GM18526 (cell line): ENCODE measurements around the gene LRMDA.

Source experiments
- POLR2A ChIP-seq: IDR thresholded peaks from 3 replicates; pipeline ENCODE4 v1.6.1; 2011; ENCODE audit not compliant: insufficient read length; ENCODE audit errors: extremely low read depth

Gene LRMDA

GRCh38 chr10:76041551-76041950 is 610.1 kb downstream of the LRMDA start:
- TF ChIP-seq POLR2A = no peak

DNA sequence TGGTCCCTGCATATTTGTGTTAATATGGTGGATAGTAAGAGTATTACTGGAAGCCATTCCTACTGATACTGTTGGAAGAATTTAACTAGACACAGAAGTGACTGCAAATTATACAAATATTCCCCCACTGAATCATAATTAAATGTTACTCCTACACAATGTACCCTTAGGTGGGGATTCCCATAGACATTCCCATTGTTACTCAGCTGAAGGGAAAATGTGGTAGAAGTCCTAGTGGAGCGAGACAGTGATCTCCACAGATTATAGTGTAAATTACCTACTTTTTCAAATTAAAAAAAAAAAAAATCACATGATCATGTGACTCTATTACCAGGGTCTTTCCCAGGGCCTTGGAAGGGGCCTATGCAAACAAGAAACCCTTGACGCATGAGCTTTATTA is 611.8 kb downstream of the LRMDA start:
- no peak for TF ChIP-seq POLR2A

DNA sequence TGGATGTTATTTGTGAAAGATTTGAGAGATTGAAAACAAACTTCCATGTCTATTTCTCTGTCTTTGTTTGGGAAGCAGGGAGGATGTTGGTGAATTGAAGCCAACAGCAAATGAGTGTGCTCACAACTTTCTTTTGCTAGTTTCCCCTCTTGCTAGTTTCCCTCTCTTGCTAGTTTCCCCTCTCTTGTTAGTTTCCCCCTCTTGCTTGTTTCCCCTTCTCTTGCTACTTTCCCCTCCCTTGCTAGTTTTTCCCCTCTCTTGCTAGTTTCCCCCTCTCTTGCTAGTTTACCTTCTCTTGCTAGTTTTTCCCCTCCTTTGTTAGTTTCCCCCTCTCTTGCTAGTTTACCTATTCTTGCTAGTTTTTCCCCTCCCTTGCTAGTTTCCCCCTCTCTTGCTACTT is 613.3 kb downstream of the LRMDA start:
- no peak for TF ChIP-seq POLR2A

- TF ChIP-seq POLR2A = no peak
Observed at GRCh38 chr10:76045174-76045573, 613.8 kb downstream of the LRMDA start.

- TF ChIP-seq POLR2A = no peak
Observed at GRCh38 chr10:76047521-76047920, 616.1 kb downstream of the LRMDA start.

- TF ChIP-seq POLR2A = no peak
Observed at GRCh38 chr10:76049581-76050290, 618.3 kb downstream of the LRMDA start.

GRCh38 chr10:76050291-76050625 is 618.8 kb downstream of the LRMDA start:
- TF ChIP-seq POLR2A = no peak

DNA sequence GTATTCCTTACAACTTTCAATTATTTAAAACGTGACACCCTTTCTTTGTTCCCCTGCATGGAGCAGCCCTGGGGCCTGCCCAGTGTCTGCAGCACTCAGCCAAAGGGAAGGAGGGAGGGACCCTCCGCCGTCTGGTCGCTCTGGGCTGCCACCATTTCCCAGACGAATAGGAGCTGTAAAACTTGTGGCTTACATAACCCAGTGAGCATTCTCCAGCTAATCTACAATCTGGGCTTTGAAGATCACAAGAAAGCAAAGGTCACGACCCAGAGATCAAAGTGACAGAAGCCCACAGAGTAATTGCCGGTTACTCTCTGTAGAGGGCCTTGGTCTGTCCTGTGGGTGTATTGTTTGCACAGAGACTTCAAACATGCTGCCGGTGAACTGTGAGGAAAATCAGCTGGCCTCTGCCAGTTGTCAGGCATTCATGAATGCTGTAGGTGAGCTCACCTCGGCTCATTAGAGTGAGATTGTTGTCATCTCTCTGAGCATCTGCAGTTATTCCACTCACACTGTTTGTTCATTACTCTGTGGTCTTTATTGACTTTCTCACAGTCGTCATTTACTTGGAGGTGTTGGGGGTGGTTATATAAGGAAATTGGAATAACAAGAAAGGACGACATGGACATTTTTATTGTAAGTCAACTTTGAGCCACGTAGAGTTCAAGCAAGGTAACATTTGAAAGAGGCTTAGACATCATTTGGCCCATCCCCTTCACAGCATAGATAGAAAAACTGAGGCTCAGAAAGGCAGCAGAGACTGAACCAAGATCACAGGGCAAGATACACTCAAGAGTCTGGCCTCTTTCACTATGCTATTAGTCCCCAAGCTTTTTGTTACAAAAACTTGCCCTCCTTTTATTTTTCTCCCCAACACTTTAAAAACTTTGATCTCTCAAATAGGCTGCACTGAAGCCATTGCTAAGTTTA is 619.8 kb downstream of the LRMDA start:
- TF ChIP-seq POLR2A = no peak

DNA sequence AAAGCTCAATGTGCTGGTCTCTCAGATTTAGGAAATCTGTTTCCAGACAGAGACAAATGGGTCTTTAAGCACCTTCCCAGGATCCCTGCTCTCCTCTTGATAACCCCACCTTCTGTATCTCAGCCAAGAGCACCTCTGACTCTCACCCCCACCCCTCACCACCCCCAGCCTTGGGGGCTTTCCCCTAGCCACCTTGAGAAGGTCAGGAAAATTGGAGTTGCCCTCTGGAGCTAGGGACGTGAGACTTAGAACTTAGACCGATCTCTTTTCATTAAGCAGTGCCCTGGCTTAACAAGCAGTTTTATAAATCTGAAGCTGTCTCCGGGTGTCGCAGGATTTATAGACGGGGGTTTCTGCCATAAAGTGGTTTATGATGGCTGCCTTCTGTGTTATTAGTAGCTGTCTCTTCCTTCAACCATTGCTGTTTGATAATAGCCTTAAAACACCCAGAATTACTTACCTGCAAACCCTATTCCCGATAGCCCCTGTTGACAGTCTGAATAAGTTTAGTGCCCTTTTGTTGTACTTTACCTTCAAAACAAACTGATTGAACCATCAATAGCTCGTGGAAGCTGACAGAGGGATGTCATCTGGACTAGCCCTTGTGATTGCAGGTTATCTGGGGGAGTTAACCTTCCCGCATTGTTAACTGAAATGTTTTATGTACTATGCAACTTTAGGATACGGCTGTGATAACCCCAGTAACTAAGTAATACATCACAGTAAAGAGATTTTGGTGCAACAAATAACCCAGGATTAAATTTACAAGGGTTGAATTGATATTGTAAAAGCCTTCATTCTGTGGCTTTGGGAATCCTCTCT is 621.5 kb downstream of the LRMDA start:
- no peak for TF ChIP-seq POLR2A

DNA sequence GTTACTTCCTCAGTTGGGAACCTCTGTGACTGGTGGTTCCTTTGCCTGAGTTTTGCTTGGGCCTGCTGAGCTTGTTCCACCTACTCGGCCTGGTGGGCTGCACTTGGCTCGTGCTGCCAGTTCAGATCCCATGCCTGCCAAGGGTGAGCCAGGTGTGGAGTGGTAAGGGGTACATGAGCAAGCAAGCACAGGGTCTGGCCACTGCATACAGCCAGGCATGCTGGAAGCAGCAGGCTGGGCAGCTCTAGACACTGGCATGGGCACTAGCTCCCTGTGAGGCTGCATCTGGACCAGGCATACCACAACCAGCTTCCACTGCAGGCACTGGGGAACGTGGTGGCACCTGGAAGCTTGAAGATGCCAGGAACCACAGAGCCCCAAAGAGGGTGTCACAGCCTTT is 624.0 kb downstream of the LRMDA start:
- TF ChIP-seq POLR2A = no peak

DNA sequence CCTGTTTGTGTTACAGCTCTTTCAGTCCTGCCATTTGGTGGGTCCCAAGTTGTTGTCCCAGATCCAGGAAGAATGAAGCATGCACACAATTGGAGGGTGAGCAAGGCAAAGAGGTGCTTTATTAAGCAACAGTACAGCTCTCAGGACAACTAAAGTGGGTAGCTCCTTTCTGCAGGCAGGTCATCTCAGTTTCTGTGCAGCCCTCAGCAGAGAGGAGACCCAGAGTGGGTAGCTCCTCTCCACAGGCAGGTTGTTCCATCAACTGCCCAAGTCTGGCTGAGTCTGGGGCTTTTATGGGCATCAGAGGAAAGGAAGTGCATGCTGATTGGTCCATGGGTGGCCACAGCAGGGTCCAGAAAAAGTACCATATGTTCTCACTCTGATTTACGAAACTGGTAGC is 624.5 kb downstream of the LRMDA start:
- TF ChIP-seq POLR2A = no peak

DNA sequence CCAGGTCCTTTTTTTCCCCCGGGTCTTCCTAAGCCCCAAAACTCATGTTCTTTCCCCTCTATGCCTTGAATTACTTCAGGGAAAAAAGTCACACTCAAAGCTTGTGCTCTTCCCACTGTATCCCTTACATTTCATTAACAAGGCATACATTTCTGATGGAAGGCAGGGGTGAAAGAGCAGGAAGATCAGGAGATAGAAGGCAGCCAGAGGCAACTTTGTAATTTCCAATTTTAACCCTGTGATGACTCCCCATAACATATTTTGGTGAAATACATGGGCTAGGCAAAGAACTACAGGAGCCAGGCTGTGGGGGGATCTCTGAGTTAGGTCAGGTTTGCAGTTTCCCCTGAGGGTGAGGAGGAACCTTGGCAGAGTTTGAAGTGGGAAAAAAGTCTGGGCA is 635.0 kb downstream of the LRMDA start:
- TF ChIP-seq POLR2A = no peak

DNA sequence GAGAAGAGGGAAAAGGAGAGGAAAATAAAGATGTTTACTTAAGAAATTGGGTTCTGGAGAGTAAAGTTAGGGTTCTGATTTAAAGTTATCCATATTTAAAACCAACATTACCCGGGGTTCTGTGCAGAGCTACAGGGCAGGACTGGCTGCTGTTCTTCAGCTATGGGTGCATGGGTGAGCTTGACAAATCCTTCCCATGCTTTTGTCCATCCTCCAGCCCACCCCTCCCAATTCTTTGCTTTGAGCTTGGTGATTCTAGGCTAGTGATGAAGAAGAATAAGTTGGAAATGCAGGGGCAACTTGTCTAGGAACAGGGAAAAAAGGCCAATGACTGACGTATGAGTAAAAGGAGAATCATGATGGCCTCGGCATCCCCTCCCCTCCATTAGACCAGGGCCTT is 636.0 kb downstream of the LRMDA start:
- no peak for TF ChIP-seq POLR2A

DNA sequence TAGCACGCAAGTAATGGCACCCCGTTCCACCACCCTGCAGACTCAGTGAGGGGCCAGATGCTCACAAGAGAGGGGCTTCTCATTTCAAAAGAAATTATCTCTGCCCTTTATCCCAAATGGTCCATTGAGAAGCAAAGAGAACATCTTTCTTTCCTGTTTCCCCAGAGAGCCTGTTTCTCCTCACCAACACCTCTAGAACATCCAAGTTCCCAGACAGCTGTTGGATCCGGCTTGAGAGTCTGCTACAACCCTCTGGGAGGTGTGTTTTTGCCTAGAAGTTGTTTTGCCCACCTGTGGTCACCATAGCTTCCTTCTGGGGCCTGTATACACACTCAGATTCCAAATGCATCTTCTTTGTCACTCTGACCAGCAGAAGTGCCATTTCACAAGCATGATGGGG is 637.4 kb downstream of the LRMDA start:
- TF ChIP-seq POLR2A = no peak

DNA sequence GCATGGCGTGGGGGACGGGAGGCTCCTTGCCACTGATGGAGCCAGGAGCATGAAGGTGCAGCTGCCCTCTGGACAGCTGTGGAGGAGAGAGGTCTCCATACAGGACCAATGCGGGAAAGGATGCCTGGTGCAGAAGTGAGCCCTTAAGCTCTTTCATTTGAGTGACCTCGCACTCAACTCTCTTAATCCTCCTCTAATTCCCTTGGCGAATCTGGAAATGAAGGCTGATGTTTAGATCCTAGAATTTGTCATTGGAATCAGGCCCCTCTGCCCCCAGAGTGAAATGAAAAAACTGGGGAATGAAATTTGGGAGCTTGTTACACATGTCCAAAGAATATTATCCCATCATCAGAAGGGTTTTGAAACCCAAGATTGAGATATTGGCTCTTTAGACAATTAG is 639.5 kb downstream of the LRMDA start:
- TF ChIP-seq POLR2A = no peak

GRCh38 chr10:76071653-76072365 is 640.4 kb downstream of the LRMDA start:
- no peak for TF ChIP-seq POLR2A

DNA sequence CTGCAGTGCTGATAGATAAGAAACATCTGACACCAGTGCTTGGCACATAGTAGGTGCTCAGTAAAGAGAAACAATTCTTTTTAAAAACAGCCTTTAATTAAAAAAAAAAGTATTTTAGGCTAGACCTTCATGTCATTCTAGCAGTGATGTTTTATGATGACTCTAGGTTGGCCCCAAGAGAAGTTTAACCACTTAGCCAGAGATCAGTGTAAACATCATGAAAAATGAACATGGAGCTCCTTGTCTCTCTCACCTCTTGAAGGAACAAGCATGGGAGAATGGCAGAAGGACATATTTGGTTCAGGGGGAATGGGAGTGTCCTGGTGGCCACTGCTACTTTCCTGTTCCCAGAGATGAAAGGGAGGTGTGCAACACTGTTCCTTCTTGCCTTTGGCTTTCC is 641.0 kb downstream of the LRMDA start:
- no peak for TF ChIP-seq POLR2A
